ENCODE data around the gene RPS19. TPM values are rescaled to one million over a fixed set of nuclear protein-coding genes. Genes with fewer than 3 reads are reported as not detected.

The RPS19 gene
- total RNA-seq, 1 experiment from 2014 or later: 1,830 TPM

GRCh38 chr19:41877916-41878905, 18.2 kb downstream of the RPS19 start:
- ATAC-seq (no peak), DNase-seq (no peak)
- H4K20me1 ChIP-seq (ENCODE audit: low read length): no peaks in the 10 kb centered on the region
- H3K4me3 ChIP-seq (ENCODE audit: low read length): no peak overlapping the region
- H3F3A ChIP-seq (ENCODE audit: low read length, unreplicated experiment): no peaks in the 10 kb centered on the region
- H3K27me3 ChIP-seq (ENCODE audit: low read length): no peaks in the 10 kb centered on the region
- no peak overlapping the region for H3K4me2 ChIP-seq (ENCODE audit: low read length)
- ChIA-PET CTCF (no interaction called here), POLR2A (ENCODE audit: unreplicated experiment) (no interaction called here)
- no peaks in the 10 kb centered on the region for H3K9me3 ChIP-seq (ENCODE audit: low read length)
- H2AFZ ChIP-seq (ENCODE audit: low read length): no peak overlapping the region
- H3K4me1 ChIP-seq (ENCODE audit: insufficient read depth, low read length): peaks cover 8% of the 10 kb centered on the region; the same call in 1 of the 2 replicates
- H3K9me2 ChIP-seq (replicated peaks; ENCODE audit: low read length): no peaks in the 10 kb centered on the region
- no TSS peak for BruUV-seq (replicated peaks)
- 0 out of 2 replicates have a peak, but pooled peaks cover under 1% of the 10 kb centered on the region for H3K79me2 ChIP-seq (ENCODE audit: low read length)
- TF ChIP-seq CTCF (conservative IDR thresholded peaks at IDR 0.05; ENCODE audit: low read depth, low read length): no peak
- intact Hi-C loops (cut with micrococcal nuclease): no loop called here
- no peak overlapping the region for H3K9ac ChIP-seq (ENCODE audit: low read length)
- H3K36me3 ChIP-seq (ENCODE audit: low read depth, low read length): no peaks in the 10 kb centered on the region
- no peak overlapping the region for H3K27ac ChIP-seq (ENCODE audit: low read length)

- CTCF ChIA-PET: no interaction called here
- H3K9ac ChIP-seq (ENCODE audit: low read length): no peak overlapping the region
- peaks cover 8% of the 10 kb centered on the region; the same call in 1 of the 2 replicates for H3K4me1 ChIP-seq (ENCODE audit: insufficient read depth, low read length)
- no TSS peak for BruUV-seq (replicated peaks)
- H3F3A ChIP-seq (ENCODE audit: low read length, unreplicated experiment): no peaks in the 10 kb centered on the region
- H3K9me2 ChIP-seq (replicated peaks; ENCODE audit: low read length): no peaks in the 10 kb centered on the region
- no peak overlapping the region for H2AFZ ChIP-seq (ENCODE audit: low read length)
- H3K36me3 ChIP-seq (ENCODE audit: low read depth, low read length): no peaks in the 10 kb centered on the region
- TF ChIP-seq CTCF (conservative IDR thresholded peaks at IDR 0.05; ENCODE audit: low read depth, low read length): no peak
- no peak for TF ChIP-seq EZH2phosphoT487 (IDR thresholded peaks at IDR 0.05; ENCODE audit: borderline replicate concordance, low read length)
- H3K4me2 ChIP-seq (ENCODE audit: low read length): no peak overlapping the region
- no peaks in the 10 kb centered on the region for H3K9me3 ChIP-seq (ENCODE audit: low read length)
- POLR2A ChIA-PET (ENCODE audit: unreplicated experiment): no interaction called here
- intact Hi-C loops (cut with micrococcal nuclease): no loop called here
- H3K27ac ChIP-seq (ENCODE audit: low read length): no peak overlapping the region
- H4K20me1 ChIP-seq (ENCODE audit: low read length): no peaks in the 10 kb centered on the region
- ATAC-seq (no peak), DNase-seq (no peak)
- H3K79me2 ChIP-seq (ENCODE audit: low read length): peaks cover 7% of the 10 kb centered on the region
- H3K4me3 ChIP-seq (ENCODE audit: low read length): no peak overlapping the region
- H3K27me3 ChIP-seq (ENCODE audit: low read length): no peaks in the 10 kb centered on the region
Observed at GRCh38 chr19:41879080-41879479, 19.0 kb downstream of the RPS19 start.

- intact Hi-C loops (cut with micrococcal nuclease): no loop called here
- ChIA-PET POLR2A (ENCODE audit: unreplicated experiment) (no interaction called here), CTCF (no interaction called here)
Observed at GRCh38 chr19:41879670-41880328, 19.7 kb downstream of the RPS19 start.

More at GRCh38 chr19:41879670-41880328, 19.7 kb downstream of the RPS19 start:
- no TSS peak for BruUV-seq (replicated peaks)
- Histone ChIP-seq H3F3A (ENCODE audit: low read length, unreplicated experiment) (no peaks in the 10 kb centered on the region), H3K9me3 (ENCODE audit: low read length) (no peaks in the 10 kb centered on the region), H3K79me2 (ENCODE audit: low read length) (peaks cover 13% of the 10 kb centered on the region), H3K4me3 (ENCODE audit: low read length) (no peak overlapping the region), H3K9me2 (replicated peaks; ENCODE audit: low read length) (no peaks in the 10 kb centered on the region), H3K36me3 (ENCODE audit: low read depth, low read length) (no peaks in the 10 kb centered on the region), H3K4me1 (ENCODE audit: insufficient read depth, low read length) (peaks cover 8% of the 10 kb centered on the region; the same call in 1 of the 2 replicates), H3K9ac (ENCODE audit: low read length) (no peak overlapping the region), H4K20me1 (ENCODE audit: low read length) (no peaks in the 10 kb centered on the region), H2AFZ (ENCODE audit: low read length) (no peak overlapping the region), H3K27me3 (ENCODE audit: low read length) (no peaks in the 10 kb centered on the region), H3K4me2 (ENCODE audit: low read length) (no peak overlapping the region), H3K27ac (ENCODE audit: low read length) (no peak overlapping the region)
- no peak for TF ChIP-seq CTCF (conservative IDR thresholded peaks at IDR 0.05; ENCODE audit: low read depth, low read length)
- TF ChIP-seq EZH2 (IDR thresholded peaks at IDR 0.05; ENCODE audit: low read length, unreplicated experiment): no peak
- no peak for TF ChIP-seq EZH2phosphoT487 (IDR thresholded peaks at IDR 0.05; ENCODE audit: borderline replicate concordance, low read length)
- no peak for DNase-seq
- no peak for ATAC-seq

Data from PC-3 (cell line).